ENCODE data around the gene HPDL.

- no peak for TF ChIP-seq POLR2A (IDR thresholded peaks at IDR 0.05)
- no peak for TF ChIP-seq CTCF (IDR thresholded peaks at IDR 0.05)
Measured at GRCh38 chr1:45353685-45354084, 27.0 kb downstream of the HPDL start.

All from ovary (tissue), 3 donors.